HG03521 (cell line): ENCODE results near the gene PLCH1.

Experiments
- ATAC-seq: cut with Tn5 transposase; IDR thresholded peaks from one replicate; pipeline ENCODE4 v1.9.1; 2021; ENCODE audit warnings: mild to moderate bottlenecking, moderate library complexity; ENCODE audit not compliant: unreplicated experiment

Gene PLCH1

GRCh38 chr3:155611456-155611855, 133.4 kb downstream of the PLCH1 start:
- no peak for ATAC-seq

GRCh38 chr3:155609586-155609985, 135.3 kb downstream of the PLCH1 start:
- ATAC-seq: no peak

GRCh38 chr3:155608228-155608920, 136.5 kb downstream of the PLCH1 start:
- no peak for ATAC-seq

GRCh38 chr3:155607761-155608160, 137.1 kb downstream of the PLCH1 start:
- ATAC-seq: no peak

- no peak for ATAC-seq
Observed at GRCh38 chr3:155605571-155605970, 139.3 kb downstream of the PLCH1 start.

GRCh38 chr3:155604967-155605366, 139.9 kb downstream of the PLCH1 start:
- no peak for ATAC-seq

- ATAC-seq: no peak
Observed at GRCh38 chr3:155604126-155604525, 140.7 kb downstream of the PLCH1 start.

GRCh38 chr3:155603302-155603701, 141.6 kb downstream of the PLCH1 start:
- ATAC-seq: no peak

GRCh38 chr3:155602307-155602706, 142.6 kb downstream of the PLCH1 start:
- ATAC-seq: no peak

- no peak for ATAC-seq
Observed at GRCh38 chr3:155598671-155599070, 146.2 kb downstream of the PLCH1 start.

- no peak for ATAC-seq
Observed at GRCh38 chr3:155596615-155597014, 148.3 kb downstream of the PLCH1 start.

- no peak for ATAC-seq
Observed at GRCh38 chr3:155595371-155595770, 149.5 kb downstream of the PLCH1 start.

- no peak for ATAC-seq
Observed at GRCh38 chr3:155594526-155595187, 150.2 kb downstream of the PLCH1 start.

- ATAC-seq: no peak
Observed at GRCh38 chr3:155587581-155587980, 157.3 kb downstream of the PLCH1 start.

- no peak for ATAC-seq
Observed at GRCh38 chr3:155585384-155585783, 159.5 kb downstream of the PLCH1 start.

- no peak for ATAC-seq
Observed at GRCh38 chr3:155581579-155581978, 163.3 kb downstream of the PLCH1 start.

- ATAC-seq: no peak
Observed at GRCh38 chr3:155572085-155572484, 172.8 kb downstream of the PLCH1 start.

GRCh38 chr3:155568295-155568694, 176.6 kb downstream of the PLCH1 start:
- ATAC-seq: no peak

- ATAC-seq: no peak
Observed at GRCh38 chr3:155560594-155560993, 184.3 kb downstream of the PLCH1 start.

GRCh38 chr3:155560135-155560534, 184.7 kb downstream of the PLCH1 start:
- ATAC-seq: no peak

GRCh38 chr3:155556531-155556930, 188.3 kb downstream of the PLCH1 start:
- no peak for ATAC-seq

GRCh38 chr3:155555479-155556060, 189.3 kb downstream of the PLCH1 start:
- ATAC-seq: no peak
